H1 (cell line): ENCODE data around the gene DYSF. TPM values are rescaled to one million over a fixed set of nuclear protein-coding genes. Genes with fewer than 3 reads are reported as not detected.

ENCODE experiments used
- CTCF ChIA-PET: fragments of 300-600 bp; sonication (Branson Sonifier 250); formaldehyde crosslinking; loops from one replicate; lab custom pipeline; 2021; ENCODE audit not compliant: partially characterized antibody; lab: Charles Lee
- POLR2A ChIA-PET: fragments of 300-600 bp; sonication (Branson Sonifier 250); formaldehyde crosslinking; loops from one replicate; lab custom pipeline; 2021; ENCODE audit warnings: inconsistent platforms; ENCODE audit not compliant: partially characterized antibody; lab: Charles Lee
- DNase-seq, 2 experiments: peaks; one replicate each; pipeline versions ENCODE4 v3.0.0 to v3.0.0-alpha.2; 2010 to 2022; ENCODE audit warnings: low spot score in 2 of 2, low read depth in 1 of 2, mixed read lengths in 1 of 2
- FAIRE-seq: peaks from 2 replicates; lab custom pipeline; 2011; peaks lifted over from hg19 to GRCh38; lab: Jason Lieb, UNC
- H2AFZ ChIP-seq: 2 replicates; pipeline ENCODE4 v1.8.1; 2012; ENCODE audit warnings: low read length, inconsistent platforms
- H2AK5ac ChIP-seq: 2 replicates; pipeline ENCODE4 v1.6.1; 2013; ENCODE audit warnings: low read depth, low read length
- H2BK120ac ChIP-seq: replicated peaks from 2 replicates; pipeline ENCODE3; 2013; ENCODE audit warnings: low read depth, low read length, inconsistent platforms
- H2BK12ac ChIP-seq: 2 replicates; pipeline ENCODE4 v1.6.1; 2013; ENCODE audit warnings: low read depth, low read length
- H2BK15ac ChIP-seq: 2 replicates; pipeline ENCODE4 v1.6.1; 2013; ENCODE audit warnings: low read length
- H2BK20ac ChIP-seq: 2 replicates; pipeline ENCODE4 v1.6.1; 2013; ENCODE audit warnings: low read length
- H2BK5ac ChIP-seq: 2 replicates; pipeline ENCODE4 v1.6.1; 2013; ENCODE audit warnings: low read depth, low read length
- H3K14ac ChIP-seq: 2 replicates; pipeline ENCODE4 v1.6.1; 2013; ENCODE audit warnings: inconsistent platforms; ENCODE audit not compliant: insufficient read length
- H3K18ac ChIP-seq: 2 replicates; pipeline ENCODE4 v1.6.1; 2013; ENCODE audit warnings: low read length; ENCODE audit errors: extremely low read depth
- H3K23ac ChIP-seq: 2 replicates; pipeline ENCODE4 v1.6.1; 2013; ENCODE audit warnings: inconsistent platforms; ENCODE audit not compliant: insufficient read length
- H3K23me2 ChIP-seq: 2 replicates; pipeline ENCODE4 v1.6.1; 2013; ENCODE audit warnings: low read depth, low read length
- H3K27ac ChIP-seq: 2 replicates; pipeline ENCODE4 v1.6.1; 2011; ENCODE audit warnings: low read depth, low read length, inconsistent platforms
- H3K27me3 ChIP-seq, 4 experiments: replicated peaks in 1 of 4; 1 replicate in 1 of 4; 2 replicates in 3 of 4; pipeline versions ENCODE4 v1.6.1 to v1.8.1; 2011 to 2013; ENCODE audit warnings: low read length in 3 of 4, mild to moderate bottlenecking in 3 of 4, inconsistent platforms in 2 of 4, mixed read lengths in 2 of 4, moderate library complexity in 1 of 4; ENCODE audit not compliant: control insufficient read depth in 3 of 4, insufficient read depth in 3 of 4; ENCODE audit errors: extremely low read depth in 1 of 4
- H3K36me3 ChIP-seq, 4 experiments: 2 replicates each; pipeline versions ENCODE4 v1.6.1 to v1.8.1; 2011 to 2013; ENCODE audit warnings: mild to moderate bottlenecking in 4 of 4, low read length in 3 of 4, moderate library complexity in 2 of 4, control low read depth in 1 of 4, inconsistent platforms in 1 of 4; ENCODE audit not compliant: insufficient read depth in 4 of 4, control insufficient read depth in 2 of 4
- H3K4ac ChIP-seq: replicated peaks from 2 replicates; pipeline ENCODE3; 2013; ENCODE audit warnings: low read length, low read depth, mixed read lengths, inconsistent platforms; ENCODE audit not compliant: insufficient read length
- H3K4me1 ChIP-seq, 4 experiments: replicated peaks in 1 of 4; 1 replicate in 1 of 4; 2 replicates in 3 of 4; pipeline versions ENCODE4 v1.6.1 to v1.8.1; 2011 to 2013; ENCODE audit warnings: low read length in 3 of 4, inconsistent platforms in 2 of 4, mixed read lengths in 1 of 4; ENCODE audit not compliant: insufficient read depth in 4 of 4, control insufficient read depth in 3 of 4
- H3K4me2 ChIP-seq, 2 experiments: 2 replicates each; pipeline versions ENCODE4 v1.6.1 to v1.8.1; 2011 to 2013; ENCODE audit warnings: low read depth in 2 of 2, low read length in 2 of 2, control low read depth in 1 of 2, inconsistent platforms in 1 of 2, mild to moderate bottlenecking in 1 of 2; ENCODE audit not compliant: insufficient read depth in 1 of 2
- H3K4me3 ChIP-seq, 4 experiments: fragments of 200-600, 300-600 bp in 1 of 4; sonication (generic), shearing (Covaris generic), sonication (Bioruptor Twin) in 1 of 4; 2 replicates each; pipeline versions ENCODE4 v1.5.1 to v1.8.1; 2011 to 2016; ENCODE audit warnings: low read length in 4 of 4, low read depth in 3 of 4, control low read depth in 2 of 4, inconsistent platforms in 2 of 4, mild to moderate bottlenecking in 2 of 4, mixed read lengths in 1 of 4, moderate library complexity in 1 of 4; ENCODE audit not compliant: insufficient read depth in 2 of 4; ENCODE audit errors: extremely low read depth in 1 of 4
- H3K56ac ChIP-seq: replicated peaks from 2 replicates; pipeline ENCODE3; 2013; ENCODE audit warnings: low read depth, mild to moderate bottlenecking, mixed read lengths, low read length, inconsistent platforms; ENCODE audit not compliant: insufficient read length
- H3K79me1 ChIP-seq: 2 replicates; pipeline ENCODE4 v1.6.1; 2013; ENCODE audit warnings: low read depth, low read length, control low read depth
- H3K79me2 ChIP-seq, 2 experiments: 2 replicates each; pipeline versions ENCODE4 v1.6.1 to v1.8.1; 2012 to 2013; ENCODE audit warnings: low read length in 2 of 2, mild to moderate bottlenecking in 2 of 2, inconsistent platforms in 1 of 2; ENCODE audit not compliant: insufficient read depth in 2 of 2, control insufficient read depth in 1 of 2
- H3K9ac ChIP-seq, 4 experiments: replicated peaks in 1 of 4; 1 replicate in 1 of 4; 2 replicates in 3 of 4; pipeline versions ENCODE4 v1.6.1 to v1.8.1; 2011 to 2013; ENCODE audit warnings: low read depth in 3 of 4, low read length in 3 of 4, control low read depth in 2 of 4, mild to moderate bottlenecking in 2 of 4, moderate library complexity in 2 of 4, inconsistent platforms in 1 of 4; ENCODE audit errors: extremely low read depth in 1 of 4
- H3K9me3 ChIP-seq, 2 experiments: 2 replicates each; pipeline versions ENCODE4 v1.6.1 to v1.8.1; 2012 to 2013; ENCODE audit warnings: mild to moderate bottlenecking in 2 of 2, moderate library complexity in 2 of 2, control low read depth in 1 of 2, inconsistent platforms in 1 of 2, low read depth in 1 of 2, low read length in 1 of 2, mixed read lengths in 1 of 2; ENCODE audit not compliant: insufficient read depth in 2 of 2
- H4K20me1 ChIP-seq, 2 experiments: replicated peaks in 1 of 2; 2 replicates each; pipeline versions ENCODE3 to v1.8.1; 2011 to 2013; ENCODE audit warnings: inconsistent platforms in 2 of 2, low read length in 2 of 2, mild to moderate bottlenecking in 1 of 2; ENCODE audit not compliant: insufficient read depth in 2 of 2, control insufficient read depth in 1 of 2
- H4K5ac ChIP-seq: 2 replicates; pipeline ENCODE4 v1.6.1; 2013; ENCODE audit warnings: low read length, low read depth, mixed read lengths, inconsistent platforms; ENCODE audit not compliant: insufficient read length
- H4K8ac ChIP-seq: 2 replicates; pipeline ENCODE4 v1.8.0; 2013; ENCODE audit warnings: mild to moderate bottlenecking, moderate library complexity, low read length, inconsistent platforms; ENCODE audit not compliant: insufficient read depth; ENCODE audit errors: extremely low read depth
- H4K91ac ChIP-seq: replicated peaks from 2 replicates; pipeline ENCODE3; 2013; ENCODE audit warnings: low read length, mixed read lengths, inconsistent platforms; ENCODE audit not compliant: insufficient read length
- BRCA1 ChIP-seq: IDR thresholded peaks from 2 replicates; pipeline ENCODE4 v1.6.1; 2012; ENCODE audit warnings: low read depth, low read length, improper control_type of control experiment
- CBX5 ChIP-seq: fragments of 300-800, 300-1000 bp; sonication (generic); IDR thresholded peaks from 2 replicates; pipeline ENCODE4 v1.7.1; 2016; ENCODE audit warnings: antibody characterized with exemption, low read length, low read depth
- CHD2 ChIP-seq: IDR thresholded peaks from 2 replicates; pipeline ENCODE4 v1.6.1; 2012; ENCODE audit warnings: low read length, improper control_type of control experiment
- CTBP2 ChIP-seq: IDR thresholded peaks from 2 replicates; pipeline ENCODE4 v1.7.0; 2011; ENCODE audit warnings: borderline replicate concordance, mild to moderate bottlenecking, moderate library complexity, mixed read lengths, low read length; ENCODE audit not compliant: insufficient read depth, insufficient read length
- EZH2 ChIP-seq: fragments of 200-600 bp; sonication (generic); IDR thresholded peaks from 2 replicates; pipeline ENCODE4 v1.7.1; 2012; ENCODE audit warnings: low read depth, mild to moderate bottlenecking, moderate library complexity, low read length, inconsistent platforms; ENCODE audit not compliant: severe bottlenecking
- HDAC6 ChIP-seq: IDR thresholded peaks from one replicate; pipeline ENCODE4 v1.7.1; 2012; ENCODE audit warnings: low read depth, mild to moderate bottlenecking, inconsistent platforms, low read length, moderate library complexity
- PHF8 ChIP-seq: fragments of 200-600 bp; sonication (generic); conservative IDR thresholded peaks from 2 replicates; pipeline ENCODE4 v1.7.1; 2012; ENCODE audit warnings: low read depth, mild to moderate bottlenecking, inconsistent platforms, low read length, moderate library complexity
- SIX5 ChIP-seq: IDR thresholded peaks from 2 replicates; pipeline ENCODE4 v1.6.1; 2011; ENCODE audit warnings: mild to moderate bottlenecking, low read depth, low read length
- SP4 ChIP-seq: IDR thresholded peaks from 2 replicates; pipeline ENCODE4 v1.6.1; 2012; ENCODE audit warnings: low read length, inconsistent platforms
- TAF7 ChIP-seq: optimal IDR thresholded peaks from 2 replicates; pipeline ENCODE3; 2011; ENCODE audit warnings: low read depth, mild to moderate bottlenecking, inconsistent platforms, low read length, moderate library complexity, borderline replicate concordance
- TCF12 ChIP-seq: IDR thresholded peaks from 2 replicates; pipeline ENCODE4 v1.6.1; 2011; ENCODE audit warnings: low read depth, mild to moderate bottlenecking, low read length
- WGBS, 2 experiments: shearing (Covaris generic) in 1 of 2; methylation state at CpG; one replicate each; pipeline versions ENCODE4 v1.1.6 to v1.1.7; 2013 to 2015; ENCODE audit warnings: low lambda C conversion rate in 2 of 2, mixed read lengths in 2 of 2, inconsistent platforms in 1 of 2, low coverage in 1 of 2, missing lambda C conversion rate in 1 of 2; ENCODE audit not compliant: insufficient replicate concordance in 2 of 2, insufficient coverage in 1 of 2, insufficient read length in 1 of 2; ENCODE audit errors: extremely low coverage in 1 of 2, missing lambda C conversion rate in 1 of 2; 5-methylcytosine and 5-hydroxymethylcytosine counted together
- polyA plus RNA-seq, 7 experiments: library from polyadenylated mRNA; depleted of rRNA in 3 of 7; stranded (reverse) in 5 of 7; unstranded in 2 of 7; fragments of >200 nt in 5 of 7; fragments of 200-250 nt in 2 of 7; gene quantifications; 1 replicate in 5 of 7; 2 replicates in 1 of 7; 4 replicates in 1 of 7; pipeline versions ENCODE4 v1.2.1 to v1.2.3, GENCODE V29; 2011 to 2013; ENCODE audit warnings: missing spikeins in 2 of 7, mixed read lengths in 2 of 7
- total RNA-seq: library from RNA; stranded (reverse); fragmentation: NEBNext Ultra II Directional; extraction: Animal tissue kit (Norgen Biotek cat#: 25700); gene quantifications from 2 replicates; pipeline ENCODE4 v1.2.1, GENCODE V29; 2021

The DYSF gene
- total and polyA plus RNA-seq, 2 of the 8 experiments (the other 6 are each of a cell fraction or from before 2014, with no cell fraction given), result 5.8 to 7.1 TPM

DNA sequence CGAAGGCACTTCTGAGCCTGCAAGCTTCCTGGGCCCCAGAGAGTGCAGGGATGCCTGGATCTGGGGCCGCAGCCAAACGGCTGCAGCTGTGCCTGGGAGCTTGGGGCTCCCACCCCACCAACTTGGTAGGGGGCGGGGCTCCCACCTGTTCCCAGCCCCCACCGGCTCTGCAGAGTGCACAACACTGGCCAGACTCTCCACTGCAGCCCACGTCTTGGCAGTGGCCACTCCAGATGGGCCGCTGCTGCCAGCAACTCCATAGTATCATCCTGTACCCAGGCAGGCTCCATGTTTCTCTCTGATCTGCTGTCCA lies 9.9 kb downstream of the DYSF start:
- H3K14ac ChIP-seq, result no peak overlapping the region
- peaks cover 41 to 91% (median 82%) of the 10 kb centered on the region in 4 experiments for H3K27me3 ChIP-seq
- no peak overlapping the region for H3K9ac ChIP-seq
- H3K27ac ChIP-seq, result no peak overlapping the region
- ChIA-PET POLR2A (interaction anchor here (7.3 kb wide), 1 partner anchor 8 kb away, joined by 51 read pairs; the partner anchor contains the start of gene DYSF), CTCF (interaction anchor here (0.5 to 11.9 kb wide), 9 partner anchors 12 to 240 kb away, joined by 3 to 238 read pairs (median 25); partner anchors contain the start of gene DYSF)
- DNase-seq, result peak in 1 of 2 experiments; percentile 38
- no peaks in the 10 kb centered on the region for H3K79me2 ChIP-seq
- H2AFZ ChIP-seq, result no peak overlapping the region
- WGBS, 2 experiments, result 84% methylated on average over 7 of the region's 7 CpGs; no CpG with 5 or more reads in 1 of the 2 experiments
- peak overlapping the region; percentile 55; the same call in 1 of the 2 replicates for H2BK15ac ChIP-seq
- H4K20me1 ChIP-seq, result peaks cover 11 to 13% of the 10 kb centered on the region in 2 experiments
- H3K18ac ChIP-seq, result no peak overlapping the region
- H2AK5ac ChIP-seq, result no peak overlapping the region
- H2BK12ac ChIP-seq, result no peak overlapping the region
- H3K4me3 ChIP-seq, result no peak overlapping the region
- H2BK120ac ChIP-seq, result no peak overlapping the region
- H2BK20ac ChIP-seq, result no peak overlapping the region
- no peaks in the 10 kb centered on the region for H3K79me1 ChIP-seq
- H4K91ac ChIP-seq, result no peak overlapping the region
- no peak overlapping the region for H3K23ac ChIP-seq
- H3K36me3 ChIP-seq, result no peaks in the 10 kb centered on the region
- no peaks in the 10 kb centered on the region for H3K9me3 ChIP-seq
- H2BK5ac ChIP-seq, result no peak overlapping the region
- H3K23me2 ChIP-seq, result peaks cover 15% of the 10 kb centered on the region; the same call in 1 of the 2 replicates
- no peak overlapping the region for H4K8ac ChIP-seq
- H3K4ac ChIP-seq, result no peak overlapping the region
- TF ChIP-seq SP4 (no peak), CHD2 (no peak), TAF7 (no peak), SIX5 (no peak), HDAC6 (no peak), PHF8 (no peak), TCF12 (no peak), BRCA1 (no peak), CBX5 (no peak), CTBP2 (no peak), EZH2 (no peak)
- H3K4me2 ChIP-seq, result no peak overlapping the region
- peaks cover 0 to 20% (median 7%) of the 10 kb centered on the region in 4 experiments; a peak in 5 of 7 replicates for H3K4me1 ChIP-seq
- no peak overlapping the region for H4K5ac ChIP-seq
- FAIRE-seq, result no peak
- H3K56ac ChIP-seq, result no peak overlapping the region
